H1 (cell line): ENCODE results near the gene SLC7A8. TPM values are rescaled to one million over a fixed set of nuclear protein-coding genes. Genes with fewer than 3 reads are reported as not detected.

Source experiments
- CTCF ChIA-PET: fragments of 300-600 bp; sonication (Branson Sonifier 250); formaldehyde crosslinking; loops from one replicate; lab custom pipeline; 2021; ENCODE audit not compliant: partially characterized antibody; lab: Charles Lee
- POLR2A ChIA-PET: fragments of 300-600 bp; sonication (Branson Sonifier 250); formaldehyde crosslinking; loops from one replicate; lab custom pipeline; 2021; ENCODE audit warnings: inconsistent platforms; ENCODE audit not compliant: partially characterized antibody; lab: Charles Lee
- DNase-seq, 2 experiments: peaks; one replicate each; pipeline versions ENCODE4 v3.0.0 to v3.0.0-alpha.2; 2010 to 2022; ENCODE audit warnings: low spot score in 2 of 2, low read depth in 1 of 2, mixed read lengths in 1 of 2
- FAIRE-seq: peaks from 2 replicates; lab custom pipeline; 2011; peaks lifted over from hg19 to GRCh38; lab: Jason Lieb, UNC
- H2AFZ ChIP-seq: 2 replicates; pipeline ENCODE4 v1.8.1; 2012; ENCODE audit warnings: low read length, inconsistent platforms
- H2AK5ac ChIP-seq: 2 replicates; pipeline ENCODE4 v1.6.1; 2013; ENCODE audit warnings: low read depth, low read length
- H2BK120ac ChIP-seq: replicated peaks from 2 replicates; pipeline ENCODE3; 2013; ENCODE audit warnings: low read depth, low read length, inconsistent platforms
- H2BK12ac ChIP-seq: 2 replicates; pipeline ENCODE4 v1.6.1; 2013; ENCODE audit warnings: low read depth, low read length
- H2BK15ac ChIP-seq: 2 replicates; pipeline ENCODE4 v1.6.1; 2013; ENCODE audit warnings: low read length
- H2BK20ac ChIP-seq: 2 replicates; pipeline ENCODE4 v1.6.1; 2013; ENCODE audit warnings: low read length
- H2BK5ac ChIP-seq: 2 replicates; pipeline ENCODE4 v1.6.1; 2013; ENCODE audit warnings: low read depth, low read length
- H3K14ac ChIP-seq: 2 replicates; pipeline ENCODE4 v1.6.1; 2013; ENCODE audit warnings: inconsistent platforms; ENCODE audit not compliant: insufficient read length
- H3K18ac ChIP-seq: 2 replicates; pipeline ENCODE4 v1.6.1; 2013; ENCODE audit warnings: low read length; ENCODE audit errors: extremely low read depth
- H3K23ac ChIP-seq: 2 replicates; pipeline ENCODE4 v1.6.1; 2013; ENCODE audit warnings: inconsistent platforms; ENCODE audit not compliant: insufficient read length
- H3K23me2 ChIP-seq: 2 replicates; pipeline ENCODE4 v1.6.1; 2013; ENCODE audit warnings: low read depth, low read length
- H3K27ac ChIP-seq: 2 replicates; pipeline ENCODE4 v1.6.1; 2011; ENCODE audit warnings: low read depth, low read length, inconsistent platforms
- H3K27me3 ChIP-seq, 4 experiments: replicated peaks in 1 of 4; 1 replicate in 1 of 4; 2 replicates in 3 of 4; pipeline versions ENCODE4 v1.6.1 to v1.8.1; 2011 to 2013; ENCODE audit warnings: low read length in 3 of 4, mild to moderate bottlenecking in 3 of 4, inconsistent platforms in 2 of 4, mixed read lengths in 2 of 4, moderate library complexity in 1 of 4; ENCODE audit not compliant: control insufficient read depth in 3 of 4, insufficient read depth in 3 of 4; ENCODE audit errors: extremely low read depth in 1 of 4
- H3K36me3 ChIP-seq, 4 experiments: 2 replicates each; pipeline versions ENCODE4 v1.6.1 to v1.8.1; 2011 to 2013; ENCODE audit warnings: mild to moderate bottlenecking in 4 of 4, low read length in 3 of 4, moderate library complexity in 2 of 4, control low read depth in 1 of 4, inconsistent platforms in 1 of 4; ENCODE audit not compliant: insufficient read depth in 4 of 4, control insufficient read depth in 2 of 4
- H3K4ac ChIP-seq: replicated peaks from 2 replicates; pipeline ENCODE3; 2013; ENCODE audit warnings: low read length, low read depth, mixed read lengths, inconsistent platforms; ENCODE audit not compliant: insufficient read length
- H3K4me1 ChIP-seq, 4 experiments: replicated peaks in 1 of 4; 1 replicate in 1 of 4; 2 replicates in 3 of 4; pipeline versions ENCODE4 v1.6.1 to v1.8.1; 2011 to 2013; ENCODE audit warnings: low read length in 3 of 4, inconsistent platforms in 2 of 4, mixed read lengths in 1 of 4; ENCODE audit not compliant: insufficient read depth in 4 of 4, control insufficient read depth in 3 of 4
- H3K4me2 ChIP-seq, 2 experiments: 2 replicates each; pipeline versions ENCODE4 v1.6.1 to v1.8.1; 2011 to 2013; ENCODE audit warnings: low read depth in 2 of 2, low read length in 2 of 2, control low read depth in 1 of 2, inconsistent platforms in 1 of 2, mild to moderate bottlenecking in 1 of 2; ENCODE audit not compliant: insufficient read depth in 1 of 2
- H3K4me3 ChIP-seq, 4 experiments: fragments of 200-600, 300-600 bp in 1 of 4; sonication (generic), shearing (Covaris generic), sonication (Bioruptor Twin) in 1 of 4; 2 replicates each; pipeline versions ENCODE4 v1.5.1 to v1.8.1; 2011 to 2016; ENCODE audit warnings: low read length in 4 of 4, low read depth in 3 of 4, control low read depth in 2 of 4, inconsistent platforms in 2 of 4, mild to moderate bottlenecking in 2 of 4, mixed read lengths in 1 of 4, moderate library complexity in 1 of 4; ENCODE audit not compliant: insufficient read depth in 2 of 4; ENCODE audit errors: extremely low read depth in 1 of 4
- H3K56ac ChIP-seq: replicated peaks from 2 replicates; pipeline ENCODE3; 2013; ENCODE audit warnings: low read depth, mild to moderate bottlenecking, mixed read lengths, low read length, inconsistent platforms; ENCODE audit not compliant: insufficient read length
- H3K79me1 ChIP-seq: 2 replicates; pipeline ENCODE4 v1.6.1; 2013; ENCODE audit warnings: low read depth, low read length, control low read depth
- H3K79me2 ChIP-seq, 2 experiments: 2 replicates each; pipeline versions ENCODE4 v1.6.1 to v1.8.1; 2012 to 2013; ENCODE audit warnings: low read length in 2 of 2, mild to moderate bottlenecking in 2 of 2, inconsistent platforms in 1 of 2; ENCODE audit not compliant: insufficient read depth in 2 of 2, control insufficient read depth in 1 of 2
- H3K9ac ChIP-seq, 4 experiments: replicated peaks in 1 of 4; 1 replicate in 1 of 4; 2 replicates in 3 of 4; pipeline versions ENCODE4 v1.6.1 to v1.8.1; 2011 to 2013; ENCODE audit warnings: low read depth in 3 of 4, low read length in 3 of 4, control low read depth in 2 of 4, mild to moderate bottlenecking in 2 of 4, moderate library complexity in 2 of 4, inconsistent platforms in 1 of 4; ENCODE audit errors: extremely low read depth in 1 of 4
- H3K9me3 ChIP-seq, 2 experiments: 2 replicates each; pipeline versions ENCODE4 v1.6.1 to v1.8.1; 2012 to 2013; ENCODE audit warnings: mild to moderate bottlenecking in 2 of 2, moderate library complexity in 2 of 2, control low read depth in 1 of 2, inconsistent platforms in 1 of 2, low read depth in 1 of 2, low read length in 1 of 2, mixed read lengths in 1 of 2; ENCODE audit not compliant: insufficient read depth in 2 of 2
- H4K20me1 ChIP-seq, 2 experiments: replicated peaks in 1 of 2; 2 replicates each; pipeline versions ENCODE3 to v1.8.1; 2011 to 2013; ENCODE audit warnings: inconsistent platforms in 2 of 2, low read length in 2 of 2, mild to moderate bottlenecking in 1 of 2; ENCODE audit not compliant: insufficient read depth in 2 of 2, control insufficient read depth in 1 of 2
- H4K5ac ChIP-seq: 2 replicates; pipeline ENCODE4 v1.6.1; 2013; ENCODE audit warnings: low read length, low read depth, mixed read lengths, inconsistent platforms; ENCODE audit not compliant: insufficient read length
- H4K8ac ChIP-seq: 2 replicates; pipeline ENCODE4 v1.8.0; 2013; ENCODE audit warnings: mild to moderate bottlenecking, moderate library complexity, low read length, inconsistent platforms; ENCODE audit not compliant: insufficient read depth; ENCODE audit errors: extremely low read depth
- H4K91ac ChIP-seq: replicated peaks from 2 replicates; pipeline ENCODE3; 2013; ENCODE audit warnings: low read length, mixed read lengths, inconsistent platforms; ENCODE audit not compliant: insufficient read length
- POLR2AphosphoS5 ChIP-seq: IDR thresholded peaks from 2 replicates; pipeline ENCODE4 v1.6.1; 2011; ENCODE audit warnings: low read depth, low read length
- RNF2 ChIP-seq: fragments of 200-900, 300-1000 bp; sonication (generic); IDR thresholded peaks from 2 replicates; pipeline ENCODE4 v1.7.1; 2016; ENCODE audit warnings: borderline replicate concordance, low read depth, mild to moderate bottlenecking, antibody characterized with exemption, low read length; ENCODE audit not compliant: poor library complexity, severe bottlenecking; ENCODE audit errors: missing control alignments
- SIRT6 ChIP-seq: IDR thresholded peaks from one replicate; pipeline ENCODE4 v1.7.1; 2012; ENCODE audit warnings: low read length, inconsistent platforms
- WGBS, 2 experiments: shearing (Covaris generic) in 1 of 2; methylation state at CpG; one replicate each; pipeline versions ENCODE4 v1.1.6 to v1.1.7; 2013 to 2015; ENCODE audit warnings: low lambda C conversion rate in 2 of 2, mixed read lengths in 2 of 2, inconsistent platforms in 1 of 2, low coverage in 1 of 2, missing lambda C conversion rate in 1 of 2; ENCODE audit not compliant: insufficient replicate concordance in 2 of 2, insufficient coverage in 1 of 2, insufficient read length in 1 of 2; ENCODE audit errors: extremely low coverage in 1 of 2, missing lambda C conversion rate in 1 of 2; 5-methylcytosine and 5-hydroxymethylcytosine counted together
- polyA plus RNA-seq, 7 experiments: library from polyadenylated mRNA; depleted of rRNA in 3 of 7; stranded (reverse) in 5 of 7; unstranded in 2 of 7; fragments of >200 nt in 5 of 7; fragments of 200-250 nt in 2 of 7; gene quantifications; 1 replicate in 5 of 7; 2 replicates in 1 of 7; 4 replicates in 1 of 7; pipeline versions ENCODE4 v1.2.1 to v1.2.3, GENCODE V29; 2011 to 2013; ENCODE audit warnings: missing spikeins in 2 of 7, mixed read lengths in 2 of 7
- total RNA-seq: library from RNA; stranded (reverse); fragmentation: NEBNext Ultra II Directional; extraction: Animal tissue kit (Norgen Biotek cat#: 25700); gene quantifications from 2 replicates; pipeline ENCODE4 v1.2.1, GENCODE V29; 2021

The SLC7A8 gene
- total and polyA plus RNA-seq, 2 of the 8 experiments (the other 6 are each of a cell fraction or from before 2014, with no cell fraction given): 182 to 204 TPM

- Histone ChIP-seq H2BK5ac (no peak overlapping the region; the same call in 1 of the 2 replicates), H3K4me2 (peak overlapping the region; percentile 67 to 72)
- POLR2A ChIA-PET: interaction anchor here (0.9 to 2.3 kb wide), 11 partner anchors 9 to 139 kb away, joined by 3 to 10 read pairs (median 4); partner anchors contain the start of gene PABPN1
These were observed 2.0 kb downstream of the SLC7A8 start for GRCh38 chr14:23181453-23181852.

More at GRCh38 chr14:23181453-23181852, 2.0 kb downstream of the SLC7A8 start:
- no peak overlapping the region for H2BK12ac ChIP-seq
- H2AFZ ChIP-seq: no peak overlapping the region
- peaks cover 0 to 2% (median 0%) of the 10 kb centered on the region in 4 experiments; a peak in 5 of 7 replicates for H3K4me1 ChIP-seq
- peaks cover 0 to 4% (median 0%) of the 10 kb centered on the region in 4 experiments; a peak in 1 of 8 replicates for H3K36me3 ChIP-seq
- H2AK5ac ChIP-seq: no peak overlapping the region
- H2BK15ac ChIP-seq: no peak overlapping the region
- H3K9me3 ChIP-seq: no peaks in the 10 kb centered on the region; a peak in 1 of 4 replicates
- H4K5ac ChIP-seq: no peak overlapping the region
- 44% methylated on average over 3 of the region's 3 CpGs; no CpG with 5 or more reads in 1 of the 2 experiments for WGBS, 2 experiments
- 0 out of 2 replicates have a peak, but pooled peaks cover 3% of the 10 kb centered on the region for H3K79me1 ChIP-seq
- peak overlapping the region; percentile 61; the same call in 1 of the 2 replicates for H4K8ac ChIP-seq
- H3K56ac ChIP-seq: peak overlapping the region; percentile 24
- H4K20me1 ChIP-seq: peaks cover 0 to 8% of the 10 kb centered on the region in 2 experiments
- H3K9ac ChIP-seq: peak overlapping the region in 1 of 4 experiments; percentile 55; a peak in 2 of 7 replicates
- H3K4me3 ChIP-seq: peak overlapping the region; percentile 52 to 83 (median 62)
- peak overlapping the region; percentile 15; the same call in 1 of the 2 replicates for H2BK20ac ChIP-seq
- no peak overlapping the region for H3K27ac ChIP-seq
- H2BK120ac ChIP-seq: peak overlapping the region; percentile 28
- H3K18ac ChIP-seq: no peak overlapping the region
- H3K14ac ChIP-seq: peak overlapping the region; percentile 18
- FAIRE-seq (no peak), DNase-seq (peak in 1 of 2 experiments; percentile 38)
- CTCF ChIA-PET: interaction anchor here (0.6 to 10.7 kb wide), 12 partner anchors 11 to 115 kb away, joined by 3 to 290 read pairs (median 5); partner anchors contain the start of genes ACIN1, C14orf119 and CEBPE
- TF ChIP-seq SIRT6 (no peak), POLR2AphosphoS5 (no peak), RNF2 (no peak)
- H3K79me2 ChIP-seq: peaks cover 5 to 54% of the 10 kb centered on the region in 2 experiments
- no peak overlapping the region for H3K23ac ChIP-seq
- H3K27me3 ChIP-seq: no peaks in the 10 kb centered on the region
- H4K91ac ChIP-seq: peak overlapping the region; percentile 34
- peak overlapping the region; percentile 44 for H3K4ac ChIP-seq
- H3K23me2 ChIP-seq: peaks cover 6% of the 10 kb centered on the region; the same call in 1 of the 2 replicates
